ENCODE results near the gene ASB7.

GRCh38 chr15:100663915-100664281 is 61.5 kb downstream of the ASB7 start:
- TF ChIP-seq POLR2A (IDR thresholded peaks at IDR 0.05) (no peak), CTCF (IDR thresholded peaks at IDR 0.05) (no peak)

Data from lower leg skin (tissue), 3 donors.